Gastrocnemius medialis (tissue), 4 donors: ENCODE results near the gene CACNA1D. TPM values are rescaled to one million over a fixed set of nuclear protein-coding genes. Genes with fewer than 3 reads are reported as not detected.

Experiments used
- ATAC-seq, 2 donors: fragments of 150-250 bp; one replicate each; pipeline ENCODE4 v1.9.1; 2016
- DNase-seq, 2 donors: peaks; one replicate each; pipeline ENCODE4 v3.0.0-alpha.2; 2019
- H3K27ac ChIP-seq, 4 donors: fragments of 200-600 bp; sonication (generic); 1 replicate in 1 of 4; 2 replicates in 3 of 4; pipeline ENCODE4 v1.5.1; 2016 to 2018; ENCODE audit warnings: mild to moderate bottlenecking in 2 of 4, moderate library complexity in 1 of 4
- H3K27me3 ChIP-seq, 3 donors: fragments of 200-600 bp; sonication (generic) in 2 of 3; 1 replicate in 1 of 3; 2 replicates in 2 of 3; pipeline versions ENCODE4 v1.5.1 to v1.6.0; 2016 to 2019; ENCODE audit warnings: mild to moderate bottlenecking in 1 of 3, moderate library complexity in 1 of 3
- H3K36me3 ChIP-seq, 2 donors: fragments of 200-600 bp; sonication (generic) in 1 of 2; one replicate each; pipeline ENCODE4 v1.5.1; 2017 to 2018
- H3K4me1 ChIP-seq, 2 donors: fragments of 200-600 bp; sonication (generic) in 1 of 2; one replicate each; pipeline ENCODE4 v1.5.1; 2016 to 2017; ENCODE audit warnings: mild to moderate bottlenecking in 2 of 2
- H3K4me3 ChIP-seq, 4 donors: fragments of 200-600 bp; sonication (generic) in 3 of 4; 1 replicate in 1 of 4; 2 replicates in 3 of 4; pipeline ENCODE4 v1.5.1; 2016 to 2019; ENCODE audit warnings: mild to moderate bottlenecking in 2 of 4
- H3K9me3 ChIP-seq, 3 donors: fragments of 200-600 bp; sonication (generic) in 2 of 3; 1 replicate in 1 of 3; 2 replicates in 2 of 3; pipeline ENCODE4 v1.5.1; 2016 to 2019
- POLR2A ChIP-seq, 2 donors: fragments of 450-650 bp; IDR thresholded peaks; one replicate each; pipeline ENCODE4 v1.6.1; 2017; ENCODE audit warnings: antibody characterized with exemption in 2 of 2, mild to moderate bottlenecking in 2 of 2, moderate library complexity in 2 of 2
- in situ Hi-C, 4 donors: fragments of 200-750 bp; cut with MboI; loops; one replicate each; pipeline versions ENCODE4 v1.15.0 to v1.8.0; 2017; ENCODE audit warnings: low sequenced_read_pairs in 4 of 4
- intact Hi-C: fragments of 100-400 bp; cut with DNase I; formaldehyde crosslinking; loops from one replicate; pipeline ENCODE4 v1.15.1; 2023; ENCODE audit warnings: low total_unique reads
- total RNA-seq, 4 donors: library from RNA; depleted of rRNA; stranded (reverse); fragments of >200 nt; gene quantifications; one replicate each; pipeline versions ENCODE4 v1.1.0 to v1.2.3, GENCODE V29; 2016
- TF ChIP-seq, protein P1 (sequence below), 5 experiments: fragments of 450-650 bp in 3 of 5; fragments of 200-600 bp in 2 of 5; sonication (generic) in 2 of 5; IDR thresholded peaks in 4 of 5; conservative IDR thresholded peaks in 1 of 5; 1 replicate in 4 of 5; 2 replicates in 1 of 5; pipeline ENCODE4 v1.5.1; 2016 to 2019; ENCODE audit warnings: antibody characterized with exemption in 5 of 5, mild to moderate bottlenecking in 3 of 5, moderate library complexity in 3 of 5

Gene CACNA1D
- total RNA-seq, 4 donors from 2014 or later, result 0.18 to 0.34 TPM; not detected in 2

DNA sequence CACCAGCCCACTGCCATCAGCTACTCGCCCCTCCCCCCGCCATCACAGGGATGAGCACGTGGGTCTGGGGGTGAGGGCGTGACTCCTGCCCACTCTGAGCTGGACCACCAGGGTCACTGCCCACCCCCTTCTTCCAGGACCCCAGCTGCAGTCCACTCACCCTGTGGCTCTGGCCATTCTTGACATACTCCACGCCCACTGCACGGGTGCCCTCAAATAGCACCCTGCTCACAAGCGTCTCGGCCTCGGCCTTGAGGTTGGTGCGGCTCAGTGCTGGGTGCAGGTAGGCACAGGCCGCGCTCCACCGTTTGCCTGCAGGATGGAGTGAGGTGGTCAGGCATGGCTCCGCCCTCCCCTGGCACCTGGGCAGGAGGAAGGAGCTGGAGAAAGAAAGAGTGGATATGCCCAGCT lies 327.9 kb downstream of the CACNA1D start:
- in situ Hi-C loops (no loop called here), intact Hi-C loops (no loop called here)
- no peak overlapping the region for H3K4me3 ChIP-seq
- H3K27me3 ChIP-seq, result no peaks in the 10 kb centered on the region
- H3K36me3 ChIP-seq, result no peaks in the 10 kb centered on the region
- H3K27ac ChIP-seq, result peak overlapping the region; percentile 31 to 76 (median 60)
- DNase-seq (no peak), ATAC-seq (no peak)
- TF ChIP-seq POLR2A (IDR thresholded peaks at IDR 0.05), result no peak
- TF ChIP-seq, protein P1, sequence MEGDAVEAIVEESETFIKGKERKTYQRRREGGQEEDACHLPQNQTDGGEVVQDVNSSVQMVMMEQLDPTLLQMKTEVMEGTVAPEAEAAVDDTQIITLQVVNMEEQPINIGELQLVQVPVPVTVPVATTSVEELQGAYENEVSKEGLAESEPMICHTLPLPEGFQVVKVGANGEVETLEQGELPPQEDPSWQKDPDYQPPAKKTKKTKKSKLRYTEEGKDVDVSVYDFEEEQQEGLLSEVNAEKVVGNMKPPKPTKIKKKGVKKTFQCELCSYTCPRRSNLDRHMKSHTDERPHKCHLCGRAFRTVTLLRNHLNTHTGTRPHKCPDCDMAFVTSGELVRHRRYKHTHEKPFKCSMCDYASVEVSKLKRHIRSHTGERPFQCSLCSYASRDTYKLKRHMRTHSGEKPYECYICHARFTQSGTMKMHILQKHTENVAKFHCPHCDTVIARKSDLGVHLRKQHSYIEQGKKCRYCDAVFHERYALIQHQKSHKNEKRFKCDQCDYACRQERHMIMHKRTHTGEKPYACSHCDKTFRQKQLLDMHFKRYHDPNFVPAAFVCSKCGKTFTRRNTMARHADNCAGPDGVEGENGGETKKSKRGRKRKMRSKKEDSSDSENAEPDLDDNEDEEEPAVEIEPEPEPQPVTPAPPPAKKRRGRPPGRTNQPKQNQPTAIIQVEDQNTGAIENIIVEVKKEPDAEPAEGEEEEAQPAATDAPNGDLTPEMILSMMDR (IDR thresholded peaks at IDR 0.05 in 4 of 5, conservative IDR thresholded peaks at IDR 0.05 in 1 of 5), result no peak
- H3K9me3 ChIP-seq, result no peaks in the 10 kb centered on the region
- peaks cover 14 to 19% of the 10 kb centered on the region in 2 donors for H3K4me1 ChIP-seq

GRCh38 chr3:53823026-53823955 lies 328.9 kb downstream of the CACNA1D start:
- Histone ChIP-seq H3K9me3 (no peaks in the 10 kb centered on the region), H3K27ac (no peak overlapping the region), H3K4me1 (peaks cover 14 to 19% of the 10 kb centered on the region in 2 donors), H3K36me3 (no peaks in the 10 kb centered on the region), H3K27me3 (no peaks in the 10 kb centered on the region), H3K4me3 (no peak overlapping the region)
- in situ Hi-C loops, result no loop called here
- ATAC-seq (no peak), DNase-seq (no peak)
- intact Hi-C loops, result no loop called here
- TF ChIP-seq, protein P1 (IDR thresholded peaks at IDR 0.05 in 4 of 5, conservative IDR thresholded peaks at IDR 0.05 in 1 of 5), result no peak
- TF ChIP-seq POLR2A (IDR thresholded peaks at IDR 0.05), result no peak

DNA sequence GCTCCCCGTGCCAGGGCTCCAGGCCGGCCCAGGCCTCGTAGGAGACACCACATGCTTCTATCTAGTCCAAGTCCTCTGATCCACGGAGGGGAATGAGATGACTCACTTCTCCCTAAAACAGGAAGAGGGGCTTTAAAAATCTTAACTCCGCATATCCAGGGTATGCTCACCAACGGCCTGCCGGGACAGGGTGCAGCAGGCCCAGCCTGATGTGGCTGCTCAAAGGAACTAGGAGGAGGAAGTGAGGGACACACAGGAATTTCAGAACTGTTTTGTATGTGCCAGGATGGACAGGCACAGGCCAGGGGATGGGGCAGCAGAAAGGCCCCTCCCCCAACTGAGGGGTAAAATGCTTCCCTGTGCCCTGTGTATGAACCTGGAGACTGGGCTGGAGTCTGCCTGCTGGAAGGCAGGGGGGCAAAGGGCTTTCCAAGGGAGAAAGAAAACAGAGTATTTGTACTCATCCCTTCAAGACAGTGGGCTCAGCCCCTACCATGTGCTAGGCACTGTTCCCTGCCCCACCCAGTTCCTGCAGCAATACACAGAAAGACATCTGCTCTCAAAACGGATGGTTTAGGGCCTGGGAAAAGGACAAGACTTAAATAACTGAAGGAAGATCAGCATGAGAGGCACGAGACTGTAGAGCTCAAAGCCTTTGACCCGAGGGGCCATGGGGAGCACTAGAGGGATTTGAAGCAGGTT lies 329.7 kb downstream of the CACNA1D start:
- Histone ChIP-seq H3K36me3 (no peaks in the 10 kb centered on the region), H3K4me1 (peaks cover 14 to 19% of the 10 kb centered on the region in 2 donors), H3K27ac (no peak overlapping the region), H3K4me3 (no peak overlapping the region), H3K9me3 (no peaks in the 10 kb centered on the region), H3K27me3 (no peaks in the 10 kb centered on the region)
- DNase-seq (no peak), ATAC-seq (no peak)
- intact Hi-C loops, result no loop called here
- in situ Hi-C loops, result no loop called here
- TF ChIP-seq POLR2A (IDR thresholded peaks at IDR 0.05), result no peak
- TF ChIP-seq, protein P1 (IDR thresholded peaks at IDR 0.05 in 4 of 5, conservative IDR thresholded peaks at IDR 0.05 in 1 of 5), result no peak

- Histone ChIP-seq H3K27me3 (no peaks in the 10 kb centered on the region), H3K36me3 (no peaks in the 10 kb centered on the region), H3K27ac (no peak overlapping the region), H3K9me3 (no peaks in the 10 kb centered on the region), H3K4me3 (no peak overlapping the region), H3K4me1 (peaks cover 14 to 19% of the 10 kb centered on the region in 2 donors)
- in situ Hi-C loops, result no loop called here
- ATAC-seq (no peak), DNase-seq (no peak)
- no peak for TF ChIP-seq POLR2A (IDR thresholded peaks at IDR 0.05)
- TF ChIP-seq, protein P1 (IDR thresholded peaks at IDR 0.05 in 4 of 5, conservative IDR thresholded peaks at IDR 0.05 in 1 of 5), result no peak
- intact Hi-C loops, result no loop called here
Measured at GRCh38 chr3:53824795-53825194, 330.4 kb downstream of the CACNA1D start.
